NCI-H69 (cell line): ENCODE measurements around the gene FOXD2.

Experiments
- DNase-seq: peaks from one replicate; lab custom pipeline; 2025; lab: John Stamatoyannopoulos, UW

Gene FOXD2

DNA sequence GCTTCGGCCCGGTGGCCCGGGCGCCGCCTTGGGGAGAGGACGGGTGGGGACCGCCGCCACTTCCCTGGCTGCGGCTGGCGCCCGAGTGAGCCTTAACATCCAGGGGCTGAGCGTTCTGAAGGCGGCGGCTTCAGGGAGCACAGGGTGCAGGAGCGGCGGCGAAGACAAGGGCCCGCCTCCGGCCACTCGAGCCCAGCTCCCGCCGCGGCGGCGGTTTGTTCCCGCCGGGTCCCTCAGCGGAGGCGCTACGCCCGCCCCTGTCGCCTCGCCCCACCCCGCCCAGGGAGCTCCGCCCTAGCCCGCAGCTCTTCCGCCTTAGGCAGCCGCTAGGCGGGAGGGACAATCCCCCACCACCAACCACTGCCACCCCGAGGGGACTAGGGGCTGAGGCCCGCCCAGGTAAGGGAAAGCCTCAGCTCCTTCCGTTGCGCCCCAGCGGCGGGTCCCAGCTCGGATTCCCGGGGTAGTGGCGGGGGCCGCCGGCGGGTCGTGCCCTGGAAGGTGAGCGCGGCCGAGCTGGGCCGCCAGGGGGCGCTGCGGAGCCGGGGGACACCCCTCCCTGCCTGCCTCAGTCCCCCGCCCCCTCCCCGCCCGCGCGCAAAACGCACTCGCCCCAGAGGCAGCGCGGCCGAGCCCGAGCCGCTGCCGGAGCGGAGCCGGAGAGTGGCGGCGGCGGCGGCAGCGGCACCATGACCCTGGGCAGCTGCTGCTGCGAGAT is at the start of gene FOXD2:
TSS of gene FOXD2 (plus strand) at position 598 of the 718 bp plus-strand sequence. CDS start at position 690, 92 bp downstream.
- peak; percentile 92 for DNase-seq

DNA sequence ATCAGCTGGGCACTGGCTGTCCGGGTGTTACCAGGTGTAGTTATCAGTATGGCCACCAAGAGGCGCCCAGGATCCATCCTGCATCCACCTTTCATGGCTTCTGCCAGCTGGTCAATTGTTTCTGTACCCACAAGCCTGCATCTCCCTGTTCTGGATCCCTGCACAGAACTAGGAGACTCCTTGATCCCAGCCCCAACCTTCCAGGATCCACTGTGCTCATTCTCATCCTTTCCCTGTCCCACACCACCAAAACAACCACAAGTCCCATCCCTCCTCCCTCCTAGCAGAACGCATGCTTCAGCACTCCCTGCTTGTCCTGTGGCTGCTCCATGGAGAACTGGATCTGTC is 49.0 kb upstream of the FOXD2 start:
- DNase-seq, result peak; percentile 63

DNA sequence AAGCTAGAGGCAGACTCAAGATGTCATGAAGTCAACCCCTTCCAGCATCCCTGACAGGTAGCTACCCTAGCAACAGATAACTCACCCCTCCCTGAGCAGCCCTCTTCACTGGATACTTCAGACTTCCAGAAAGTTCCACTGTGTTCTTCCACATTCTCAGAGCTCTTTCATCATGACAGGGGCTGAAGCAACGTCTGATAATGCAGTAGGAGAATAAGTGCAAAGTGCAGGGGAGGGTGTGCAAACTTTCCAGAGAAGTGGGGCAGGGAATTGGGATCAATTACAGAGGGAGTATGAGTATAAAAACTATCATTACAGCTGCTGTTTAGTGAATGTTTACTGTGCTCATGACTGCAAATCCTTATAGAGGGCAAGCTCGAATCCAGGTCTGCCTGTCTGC is 48.1 kb upstream of the FOXD2 start:
- no peak for DNase-seq

DNA sequence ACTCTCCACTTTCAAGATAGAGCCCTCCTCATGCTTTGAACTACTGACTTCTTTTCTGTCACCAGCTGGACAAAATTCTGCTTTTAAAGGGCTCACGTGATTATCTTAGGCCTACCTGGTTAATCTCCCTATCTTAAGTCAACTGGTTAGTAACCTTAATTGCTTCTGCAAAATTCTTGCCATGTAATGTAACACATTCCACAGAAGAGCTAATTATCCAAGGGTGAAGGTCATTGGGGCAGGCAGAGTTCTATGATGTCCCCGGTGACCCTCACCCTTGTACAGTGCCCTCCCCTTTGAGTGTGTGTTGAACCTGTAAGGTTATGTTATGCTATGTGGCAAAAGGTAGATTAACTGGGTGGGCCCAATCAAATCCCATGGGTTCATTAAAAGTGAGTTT is 47.0 kb upstream of the FOXD2 start:
- DNase-seq, result no peak

DNA sequence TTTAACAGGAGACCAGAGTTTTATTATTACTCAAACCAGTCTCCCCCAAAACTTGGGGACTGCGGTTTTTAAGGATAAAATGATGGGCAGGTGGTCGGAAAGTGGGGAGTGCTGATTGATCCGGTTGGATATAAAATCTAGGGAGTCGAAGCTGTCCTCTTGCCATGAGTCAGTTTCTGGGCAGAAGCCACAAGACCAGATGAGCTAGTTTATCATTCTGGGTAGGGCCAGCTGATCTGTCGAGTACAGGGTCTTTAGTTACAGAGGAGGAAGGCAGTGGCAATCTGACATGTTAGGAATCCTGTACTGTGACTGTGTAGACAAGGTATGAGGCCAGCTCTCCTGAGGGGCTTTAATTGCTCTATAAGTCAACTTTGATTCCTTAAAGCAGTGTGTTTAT is 44.7 kb upstream of the FOXD2 start:
- DNase-seq, result no peak

DNA sequence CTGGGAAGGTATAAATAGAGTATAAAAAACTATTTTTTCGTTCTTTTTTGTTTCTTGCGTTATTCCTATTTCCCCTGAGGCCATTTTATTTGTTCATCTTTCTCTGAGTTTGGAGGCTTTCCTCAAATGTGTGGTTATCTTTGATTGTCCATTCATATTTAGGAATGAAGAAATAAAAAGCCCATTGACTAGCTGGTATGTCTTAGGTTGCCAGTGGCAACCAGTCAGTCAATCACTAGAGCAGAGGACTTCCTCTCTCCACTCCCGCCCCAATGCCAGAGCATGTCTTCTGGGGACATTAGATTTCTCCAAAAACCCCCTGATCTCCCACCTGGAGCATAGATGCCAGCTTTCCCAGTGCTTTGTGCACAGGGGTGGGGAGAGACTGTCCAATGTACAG is 42.4 kb upstream of the FOXD2 start:
- DNase-seq, result no peak

DNA sequence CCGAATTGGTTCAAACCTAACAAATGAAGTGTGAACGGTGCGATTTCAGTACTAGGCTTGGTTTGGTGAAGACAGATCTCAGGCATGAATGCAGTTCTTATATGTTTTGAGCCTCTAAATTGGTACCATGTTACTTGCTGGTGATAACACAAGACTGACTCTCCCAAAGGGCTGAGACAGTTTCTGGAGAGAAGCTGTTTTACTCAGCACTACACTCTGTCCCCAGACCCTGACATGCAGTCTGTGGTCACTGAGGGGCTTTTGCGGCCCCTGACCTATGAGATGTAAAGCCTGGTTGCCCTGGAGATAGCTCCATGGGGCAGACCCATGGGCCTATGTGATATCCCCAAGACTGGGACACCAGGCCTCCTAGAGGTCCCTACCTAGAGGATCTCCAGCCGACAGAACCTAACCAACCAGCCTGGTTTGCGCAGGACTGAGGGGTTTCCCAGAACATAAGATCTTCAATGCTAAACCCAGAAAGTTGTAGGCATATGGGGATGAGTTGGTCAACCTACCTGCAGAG is 41.1 kb upstream of the FOXD2 start:
- DNase-seq, result no peak

DNA sequence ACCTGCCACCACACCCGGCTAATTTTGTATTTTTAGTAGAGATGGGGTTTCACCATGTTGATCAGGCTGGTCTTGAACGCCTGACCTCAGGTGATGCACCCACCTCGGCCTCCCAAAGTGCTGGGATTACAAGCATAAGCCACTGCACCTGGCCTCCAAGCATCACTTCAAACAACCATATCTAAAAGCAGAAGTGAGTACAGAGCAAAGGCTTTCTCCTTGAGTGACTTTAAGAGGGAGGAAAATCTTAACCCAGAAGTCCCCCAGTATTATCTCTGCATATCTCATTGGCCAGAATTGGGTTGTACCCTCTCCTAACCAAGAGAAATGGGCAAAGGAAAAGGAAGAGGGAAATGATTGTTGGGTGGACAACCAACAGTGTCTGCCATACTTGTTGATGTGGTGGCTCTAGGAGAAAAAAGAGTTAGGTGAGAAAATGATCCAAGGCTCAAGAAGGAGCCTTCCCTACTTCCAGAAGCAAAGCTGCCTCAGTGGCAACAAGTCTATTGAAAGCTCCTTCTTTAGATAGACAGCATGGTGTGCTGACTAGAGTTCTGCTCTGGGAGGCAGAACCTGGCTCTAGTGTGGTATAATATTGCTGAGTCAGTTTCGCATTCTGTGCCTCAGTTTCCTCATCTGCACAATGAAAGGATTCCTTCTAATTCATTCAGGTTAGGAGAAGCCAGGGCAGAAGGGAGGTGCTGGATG is 38.6 kb upstream of the FOXD2 start:
- no peak for DNase-seq

DNA sequence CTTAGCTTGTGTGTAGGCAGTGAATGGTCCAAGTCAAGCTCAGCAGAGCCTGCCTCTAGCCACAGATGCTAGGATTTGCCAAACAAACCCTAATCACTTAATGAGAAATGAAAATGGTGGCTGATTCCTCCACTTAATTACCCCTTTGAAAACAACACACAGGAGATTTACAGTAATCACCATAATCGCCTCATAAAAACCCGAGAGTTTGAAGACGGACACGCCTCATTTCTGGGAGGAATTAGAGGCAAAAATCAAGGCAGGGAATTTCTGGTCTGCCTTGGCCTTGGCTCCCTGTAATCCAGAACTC is 38.0 kb upstream of the FOXD2 start:
- DNase-seq, result peak; percentile 51

DNA sequence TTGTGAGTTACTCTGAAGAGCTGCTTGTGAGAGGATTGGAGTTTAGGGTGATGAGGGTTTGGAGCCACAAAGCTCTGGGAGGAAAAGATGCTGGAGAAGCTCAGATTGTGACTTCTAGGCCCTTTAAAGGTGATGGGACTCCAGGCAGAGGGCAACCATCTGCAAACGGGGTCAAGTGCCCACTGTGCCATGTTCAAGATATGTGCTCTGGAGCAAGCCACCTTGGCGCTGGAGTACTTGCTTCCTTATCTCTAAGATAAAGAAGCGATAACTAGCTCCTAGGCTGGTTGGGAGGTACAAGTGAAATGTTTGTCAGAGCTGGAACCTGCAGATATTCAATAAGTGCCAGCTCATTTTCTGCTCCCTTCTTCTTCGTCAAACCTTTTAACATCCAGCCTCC is 36.1 kb upstream of the FOXD2 start:
- DNase-seq, result no peak

DNA sequence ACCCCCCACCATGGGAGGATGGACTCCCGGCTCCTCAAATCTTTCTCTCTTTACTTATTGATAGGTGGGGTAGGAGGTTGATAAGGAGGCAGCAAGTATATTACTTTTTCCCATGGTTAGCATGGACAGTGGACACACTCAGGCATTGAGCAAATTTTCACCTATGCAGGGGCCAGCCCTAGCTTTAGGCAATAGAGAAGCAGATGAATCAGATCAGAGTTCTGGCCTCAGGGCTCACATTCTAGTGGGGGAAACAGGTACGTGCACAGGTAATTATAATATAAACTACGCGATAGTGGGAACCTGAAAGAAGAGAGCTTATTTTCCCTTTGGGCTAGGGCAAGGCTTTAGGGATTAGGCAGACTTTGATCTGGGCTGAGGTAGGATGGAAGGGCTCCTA is 35.3 kb upstream of the FOXD2 start:
- no peak for DNase-seq

DNA sequence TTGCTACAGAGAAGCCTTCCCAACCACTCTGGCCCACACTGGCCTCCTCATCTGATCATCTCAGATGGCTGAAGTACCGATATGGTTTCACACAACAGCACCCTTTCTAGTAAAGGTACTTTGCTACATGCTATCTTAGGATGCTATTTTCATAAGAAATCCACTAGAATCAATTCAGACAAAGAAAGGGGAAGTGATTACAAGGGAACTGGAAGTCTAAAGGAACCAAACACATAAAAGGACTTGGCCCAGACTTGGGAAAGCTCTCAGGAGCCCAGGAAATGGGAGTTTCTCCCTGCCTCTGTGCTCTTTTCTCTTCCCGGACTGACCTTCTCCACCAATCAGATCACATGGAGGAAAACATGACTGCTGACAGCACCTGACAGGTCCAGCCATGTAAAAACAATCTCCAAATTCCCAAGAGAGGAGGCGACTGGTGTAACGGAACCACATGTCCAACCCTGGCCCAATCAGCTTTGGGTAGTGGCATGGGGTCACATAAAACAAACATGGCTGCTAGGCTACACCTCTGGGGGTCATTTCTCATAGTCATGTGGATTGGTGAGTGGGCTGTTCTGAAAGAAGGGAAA is 34.4 kb upstream of the FOXD2 start:
- no peak for DNase-seq

DNA sequence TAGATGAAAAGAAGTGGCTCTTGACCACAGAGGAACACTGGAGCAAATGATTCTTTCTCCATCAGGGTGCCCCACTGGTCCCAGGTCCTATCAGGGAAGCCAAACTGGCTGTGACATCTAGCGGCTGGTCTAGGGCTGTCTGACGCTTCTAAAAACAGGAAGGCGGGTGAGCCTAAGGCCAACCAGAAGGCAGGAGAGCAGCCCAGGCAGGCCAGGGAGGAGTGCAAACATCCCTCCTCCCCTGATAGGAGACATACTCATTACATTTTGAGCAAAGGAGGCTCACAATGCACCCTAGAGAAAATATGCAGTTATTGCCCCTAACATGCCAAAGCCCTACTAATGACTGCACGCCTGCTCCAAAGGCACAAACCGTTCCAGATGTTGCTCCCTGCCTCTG is 32.1 kb upstream of the FOXD2 start:
- DNase-seq, result no peak

DNA sequence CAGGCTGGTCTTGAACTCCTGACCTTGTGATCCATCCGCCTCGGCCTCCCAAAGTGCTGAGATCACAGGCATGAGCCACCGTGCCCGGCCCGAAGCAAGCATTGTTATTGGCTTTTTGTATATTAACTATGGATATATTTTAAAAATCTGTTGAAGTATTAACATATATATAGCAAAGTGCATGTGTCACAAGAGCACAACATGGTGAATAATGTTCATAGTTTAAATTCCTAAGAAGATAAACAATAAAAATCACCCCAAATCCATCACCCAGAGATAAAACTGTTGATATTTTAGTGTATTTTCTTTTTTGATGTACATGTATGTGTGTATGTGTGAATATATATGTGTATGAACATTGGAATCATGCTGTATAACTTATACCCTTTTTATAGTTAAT is 30.9 kb upstream of the FOXD2 start:
- DNase-seq, result no peak

DNA sequence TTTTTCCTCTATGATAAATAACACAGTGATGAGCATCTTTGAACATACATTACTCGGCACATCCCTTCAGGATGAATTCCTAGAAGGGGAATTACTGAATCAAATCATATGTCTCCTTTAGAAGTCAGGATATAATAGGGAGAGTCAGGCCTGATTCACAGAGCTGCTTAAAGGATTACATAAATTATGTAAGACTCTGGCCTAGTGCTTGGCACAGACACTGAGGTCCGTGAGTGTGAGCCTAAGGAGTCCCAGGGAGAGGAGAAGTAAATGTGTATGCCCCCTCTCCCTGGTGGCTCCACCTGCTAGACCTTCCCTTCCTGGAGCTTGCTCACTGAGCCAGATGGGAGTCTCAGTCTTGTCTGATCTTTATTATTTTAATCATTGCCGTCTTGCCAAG is 30.4 kb upstream of the FOXD2 start:
- DNase-seq, result no peak

DNA sequence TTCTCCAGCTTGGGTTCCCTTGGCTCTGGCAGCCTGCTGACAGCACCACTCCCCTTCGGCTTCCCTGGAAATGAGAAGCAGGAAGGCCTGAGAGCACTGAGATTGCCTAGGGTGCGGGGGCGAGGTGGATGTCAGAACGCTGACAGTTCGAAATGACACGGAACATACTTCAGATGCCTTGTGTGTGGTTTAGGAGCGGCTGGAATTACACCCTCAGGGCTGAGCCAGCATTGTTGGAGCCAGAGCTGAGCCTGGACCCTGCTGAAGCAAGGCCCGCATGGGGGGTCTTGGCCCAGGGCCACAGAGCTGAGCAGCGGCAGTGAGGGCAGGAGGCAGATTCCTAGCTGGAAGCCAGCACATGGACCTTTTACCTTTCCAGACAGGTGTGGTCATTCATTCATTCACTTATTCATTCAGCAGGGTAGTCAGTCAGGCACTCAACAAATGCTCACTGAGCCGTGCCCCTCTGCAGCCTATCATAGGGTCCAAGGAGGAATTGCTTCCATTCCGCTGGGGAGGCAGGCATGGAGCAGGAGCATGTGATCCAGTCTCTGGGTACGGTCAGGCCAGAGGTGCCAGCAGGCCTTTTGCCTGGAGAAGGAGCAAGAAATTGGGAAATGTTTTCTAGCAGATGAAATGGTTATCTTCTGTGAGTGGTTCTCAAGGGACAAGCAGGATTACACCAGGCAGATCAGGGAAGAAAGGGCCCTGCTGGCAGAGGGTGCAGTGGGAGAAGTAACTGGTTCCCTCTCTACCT is 28.4 kb upstream of the FOXD2 start:
- peak; percentile 47 for DNase-seq

DNA sequence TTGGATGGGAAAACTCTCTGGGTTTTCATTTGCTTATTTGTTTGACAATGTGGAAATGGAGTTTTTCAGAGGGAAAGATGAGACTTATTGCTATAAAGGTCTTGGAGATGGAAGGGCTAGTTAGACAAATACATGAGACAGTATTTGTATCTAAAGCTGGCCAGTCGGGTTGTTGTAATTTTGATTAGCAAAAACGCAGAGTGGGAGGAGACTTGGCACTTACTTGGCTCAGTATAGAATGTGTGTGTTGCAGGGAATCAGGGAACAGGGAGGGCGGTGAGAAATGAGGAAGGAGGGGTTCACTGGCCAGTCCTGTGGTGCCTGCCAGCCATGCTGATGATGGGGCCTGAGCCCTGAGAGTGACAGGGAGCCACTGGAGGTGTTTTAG is 27.8 kb upstream of the FOXD2 start:
- DNase-seq, result no peak

DNA sequence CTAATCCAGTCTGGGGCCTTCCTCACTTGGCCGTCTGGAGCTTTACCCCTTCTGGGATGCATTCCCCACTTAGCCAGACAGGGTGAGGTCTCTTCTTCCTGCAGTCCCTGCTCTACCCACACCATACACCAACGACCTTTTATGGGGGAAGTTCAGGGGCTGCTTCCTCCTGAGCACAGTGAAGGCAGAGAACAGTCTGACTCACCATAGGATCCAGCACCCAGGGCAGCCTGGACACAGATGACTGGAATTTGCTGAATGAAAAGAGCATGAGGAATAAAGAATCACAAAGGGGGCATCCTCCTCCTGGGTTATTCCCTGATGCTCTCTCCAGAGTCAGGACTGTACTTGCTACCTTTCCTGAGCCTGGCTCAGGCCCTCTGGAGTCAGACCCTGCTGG is 26.4 kb upstream of the FOXD2 start:
- no peak for DNase-seq

DNA sequence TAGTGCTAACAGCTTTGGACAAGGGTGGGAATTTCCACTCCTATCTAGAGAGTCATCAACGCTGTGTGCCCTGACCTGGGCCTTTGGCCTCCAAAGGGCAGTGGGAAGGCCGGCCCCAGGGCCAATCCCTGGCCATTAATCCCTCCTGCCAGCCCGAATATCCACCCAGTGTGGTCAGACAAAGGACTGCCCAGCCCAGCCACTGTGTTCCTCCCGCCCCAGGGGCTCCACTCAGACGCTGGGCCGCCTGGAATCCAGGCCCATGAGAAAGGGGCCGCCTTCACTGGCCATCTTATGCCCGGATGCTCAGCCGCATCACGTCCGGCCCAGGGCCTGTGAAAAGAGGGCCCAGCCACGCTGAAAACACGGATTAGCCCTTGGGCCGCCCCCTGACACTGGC is 25.4 kb upstream of the FOXD2 start:
- DNase-seq, result no peak

DNA sequence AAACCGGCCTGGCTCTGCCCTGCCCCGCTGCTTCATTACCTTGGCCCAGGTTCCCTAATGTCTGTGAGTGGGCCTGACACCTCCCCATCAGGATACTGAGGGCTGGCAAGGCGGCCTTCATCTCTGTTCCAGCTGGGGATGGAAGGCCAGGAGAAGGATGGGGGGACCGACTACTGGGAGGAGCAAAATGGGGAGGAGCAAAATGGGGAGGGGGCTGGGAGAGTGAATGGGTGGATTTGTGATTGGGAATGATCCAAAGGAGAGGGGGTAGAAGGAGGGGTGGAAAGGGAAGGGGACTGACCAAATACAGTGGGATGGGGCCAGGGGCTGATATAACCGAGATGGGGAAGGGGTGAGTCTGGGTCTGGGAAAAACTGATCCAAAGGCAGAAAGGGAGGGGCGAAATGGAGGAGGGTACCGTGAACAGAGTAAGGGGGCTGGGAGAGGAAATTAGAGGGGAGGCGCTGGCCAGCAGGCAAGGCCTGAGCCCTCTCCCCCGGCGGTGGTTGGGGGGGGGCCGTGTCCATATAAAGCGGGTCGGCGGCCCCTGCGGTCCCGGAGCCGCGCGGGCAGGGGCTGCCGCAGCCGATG is 22.0 kb upstream of the FOXD2 start, which contains the start of gene FOXE3:
TSS of gene FOXE3 (plus strand) at position 558 of the 591 bp plus-strand sequence. CDS start at position 589, 31 bp downstream.
- DNase-seq, result no peak

DNA sequence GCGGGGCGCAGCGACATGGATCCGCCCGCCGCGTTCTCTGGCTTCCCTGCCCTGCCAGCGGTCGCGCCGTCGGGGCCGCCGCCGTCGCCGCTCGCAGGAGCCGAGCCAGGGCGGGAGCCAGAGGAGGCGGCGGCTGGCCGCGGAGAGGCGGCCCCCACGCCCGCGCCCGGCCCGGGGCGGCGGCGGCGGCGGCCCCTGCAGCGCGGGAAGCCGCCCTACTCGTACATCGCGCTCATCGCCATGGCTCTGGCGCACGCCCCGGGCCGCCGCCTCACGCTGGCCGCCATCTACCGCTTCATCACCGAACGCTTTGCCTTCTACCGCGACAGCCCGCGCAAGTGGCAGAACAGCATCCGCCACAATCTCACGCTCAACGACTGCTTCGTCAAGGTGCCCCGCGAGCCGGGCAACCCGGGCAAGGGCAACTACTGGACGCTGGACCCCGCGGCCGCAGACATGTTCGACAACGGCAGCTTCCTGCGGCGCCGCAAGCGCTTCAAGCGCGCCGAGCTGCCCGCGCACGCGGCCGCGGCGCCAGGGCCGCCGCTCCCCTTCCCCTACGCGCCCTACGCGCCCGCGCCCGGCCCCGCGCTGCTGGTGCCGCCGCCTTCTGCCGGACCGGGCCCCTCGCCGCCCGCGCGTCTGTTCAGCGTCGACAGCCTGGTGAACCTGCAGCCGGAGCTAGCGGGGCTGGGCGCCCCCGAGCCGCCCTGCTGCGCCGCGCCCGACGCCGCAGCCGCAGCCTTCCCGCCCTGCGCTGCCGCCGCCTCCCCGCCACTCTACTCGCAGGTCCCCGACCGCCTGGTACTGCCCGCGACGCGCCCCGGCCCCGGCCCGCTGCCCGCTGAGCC is 21.3 kb upstream of the FOXD2 start:
- DNase-seq, result peak; percentile 66
